ENCODE data around the gene OSBPL9. TPM values are rescaled to one million over a fixed set of nuclear protein-coding genes. Genes with fewer than 3 reads are reported as not detected.

Gene OSBPL9
- total RNA-seq, 1 experiment from 2014 or later = 52.6 TPM

DNA sequence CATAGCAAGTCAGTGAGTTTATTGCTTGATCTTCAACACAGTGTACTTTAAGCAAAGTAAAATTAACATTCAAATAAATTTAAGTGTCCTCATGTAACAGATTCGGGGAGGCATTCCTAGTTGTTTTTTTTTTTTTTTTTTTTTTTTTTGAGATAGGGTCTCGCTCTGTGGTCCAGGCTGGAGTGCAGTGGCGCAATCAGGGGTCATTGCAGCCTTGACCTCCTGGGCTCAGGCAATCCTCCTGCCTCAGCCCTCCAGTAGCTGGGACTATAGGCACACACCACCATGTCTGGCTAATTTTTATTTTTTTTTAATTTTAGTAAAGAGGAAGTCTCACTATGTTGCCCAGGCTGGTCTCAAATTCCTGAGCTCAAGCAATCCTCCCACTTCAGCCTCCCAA is 22.8 kb downstream of the OSBPL9 start:
- CTCF ChIA-PET = no interaction called here
- POLR2A ChIA-PET = no interaction called here
- DNase-seq (ENCODE audit: low read depth, low spot score) (no peak), ATAC-seq (no peak)
- Histone ChIP-seq H3K79me2 (ENCODE audit: insufficient read depth, low read length) (peaks cover 50% of the 10 kb centered on the region), H3K4me2 (ENCODE audit: low read length) (peak overlapping the region; percentile 77), H3K36me3 (ENCODE audit: control insufficient read depth in 1 of 2, insufficient read depth in 2 of 2, low read length in 2 of 2) (no peaks in the 10 kb centered on the region), H2AFZ (ENCODE audit: low read depth, low read length, poor library complexity, severe bottlenecking) (no peak overlapping the region), H3K9ac (ENCODE audit: low read length) (no peak overlapping the region), H3K4me3 (replicated peaks in 1 of 2; ENCODE audit: low read depth in 1 of 2, low read length in 2 of 2) (no peak overlapping the region), H3K9me2 (ENCODE audit: insufficient read depth) (no peaks in the 10 kb centered on the region), H3K9me3 (ENCODE audit: control insufficient read depth in 1 of 2, insufficient read depth in 1 of 2, low read depth in 1 of 2, low read length in 2 of 2) (no peaks in the 10 kb centered on the region), H4K20me1 (ENCODE audit: insufficient read depth) (no peaks in the 10 kb centered on the region), H3K27ac (ENCODE audit: low read depth, low read length) (no peak overlapping the region), H3K27me3 (ENCODE audit: insufficient read depth, low read length) (no peaks in the 10 kb centered on the region), H3K4me1 (ENCODE audit: control insufficient read depth in 1 of 2, insufficient read depth in 2 of 2, low read length in 2 of 2) (peaks cover 56 to 88% of the 10 kb centered on the region in 2 experiments)
- RAD21 ChIA-PET (ENCODE audit: low non-redundant PET in 1 of 2, low total read pairs in 2 of 2, uncharacterized antibody in 2 of 2, unreplicated experiment in 2 of 2) = no interaction called here
- intact Hi-C loops (cut with micrococcal nuclease) = no loop called here
- BruUV-seq (replicated peaks) = no TSS peak
- no peak for TF ChIP-seq RAD21 (IDR thresholded peaks at IDR 0.05; ENCODE audit: low read depth)
- TF ChIP-seq, protein P1, sequence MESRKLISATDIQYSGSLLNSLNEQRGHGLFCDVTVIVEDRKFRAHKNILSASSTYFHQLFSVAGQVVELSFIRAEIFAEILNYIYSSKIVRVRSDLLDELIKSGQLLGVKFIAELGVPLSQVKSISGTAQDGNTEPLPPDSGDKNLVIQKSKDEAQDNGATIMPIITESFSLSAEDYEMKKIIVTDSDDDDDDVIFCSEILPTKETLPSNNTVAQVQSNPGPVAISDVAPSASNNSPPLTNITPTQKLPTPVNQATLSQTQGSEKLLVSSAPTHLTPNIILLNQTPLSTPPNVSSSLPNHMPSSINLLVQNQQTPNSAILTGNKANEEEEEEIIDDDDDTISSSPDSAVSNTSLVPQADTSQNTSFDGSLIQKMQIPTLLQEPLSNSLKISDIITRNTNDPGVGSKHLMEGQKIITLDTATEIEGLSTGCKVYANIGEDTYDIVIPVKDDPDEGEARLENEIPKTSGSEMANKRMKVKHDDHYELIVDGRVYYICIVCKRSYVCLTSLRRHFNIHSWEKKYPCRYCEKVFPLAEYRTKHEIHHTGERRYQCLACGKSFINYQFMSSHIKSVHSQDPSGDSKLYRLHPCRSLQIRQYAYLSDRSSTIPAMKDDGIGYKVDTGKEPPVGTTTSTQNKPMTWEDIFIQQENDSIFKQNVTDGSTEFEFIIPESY (IDR thresholded peaks at IDR 0.05; ENCODE audit: extremely low read depth, insufficient replicate concordance, low read length) = no peak
- TF ChIP-seq, protein P2, sequence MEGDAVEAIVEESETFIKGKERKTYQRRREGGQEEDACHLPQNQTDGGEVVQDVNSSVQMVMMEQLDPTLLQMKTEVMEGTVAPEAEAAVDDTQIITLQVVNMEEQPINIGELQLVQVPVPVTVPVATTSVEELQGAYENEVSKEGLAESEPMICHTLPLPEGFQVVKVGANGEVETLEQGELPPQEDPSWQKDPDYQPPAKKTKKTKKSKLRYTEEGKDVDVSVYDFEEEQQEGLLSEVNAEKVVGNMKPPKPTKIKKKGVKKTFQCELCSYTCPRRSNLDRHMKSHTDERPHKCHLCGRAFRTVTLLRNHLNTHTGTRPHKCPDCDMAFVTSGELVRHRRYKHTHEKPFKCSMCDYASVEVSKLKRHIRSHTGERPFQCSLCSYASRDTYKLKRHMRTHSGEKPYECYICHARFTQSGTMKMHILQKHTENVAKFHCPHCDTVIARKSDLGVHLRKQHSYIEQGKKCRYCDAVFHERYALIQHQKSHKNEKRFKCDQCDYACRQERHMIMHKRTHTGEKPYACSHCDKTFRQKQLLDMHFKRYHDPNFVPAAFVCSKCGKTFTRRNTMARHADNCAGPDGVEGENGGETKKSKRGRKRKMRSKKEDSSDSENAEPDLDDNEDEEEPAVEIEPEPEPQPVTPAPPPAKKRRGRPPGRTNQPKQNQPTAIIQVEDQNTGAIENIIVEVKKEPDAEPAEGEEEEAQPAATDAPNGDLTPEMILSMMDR (IDR thresholded peaks at IDR 0.05 in 2 of 3, conservative IDR thresholded peaks at IDR 0.05 in 1 of 3; ENCODE audit: borderline replicate concordance in 1 of 3, insufficient read depth in 1 of 3, low read depth in 2 of 3, low read length in 2 of 3) = no peak
- TF ChIP-seq SRF (IDR thresholded peaks at IDR 0.05; ENCODE audit: low read depth) = no peak

DNA sequence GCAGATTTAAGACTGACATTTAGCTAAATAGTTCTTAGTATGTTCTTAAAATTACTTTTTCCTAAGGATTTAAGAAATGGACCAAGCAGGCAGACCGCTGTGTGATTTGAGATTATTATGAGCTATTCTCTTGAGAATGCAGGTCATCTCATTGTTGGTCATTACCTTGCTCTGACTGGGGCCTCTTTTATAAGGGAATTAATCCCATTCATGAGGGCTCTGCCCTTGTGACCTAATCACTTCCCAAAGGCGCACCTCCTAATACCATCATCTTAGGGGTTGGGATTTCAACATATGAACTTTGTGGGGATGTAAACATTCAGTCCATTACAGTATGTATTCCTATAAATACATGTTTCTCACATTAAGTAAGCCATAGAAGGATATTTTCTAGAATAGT is 24.2 kb downstream of the OSBPL9 start:
- Histone ChIP-seq H3K27ac (ENCODE audit: low read depth, low read length) (no peak overlapping the region), H3K9ac (ENCODE audit: low read length) (no peak overlapping the region), H3K9me2 (ENCODE audit: insufficient read depth) (no peaks in the 10 kb centered on the region), H3K4me2 (ENCODE audit: low read length) (no peak overlapping the region), H3K4me1 (ENCODE audit: control insufficient read depth in 1 of 2, insufficient read depth in 2 of 2, low read length in 2 of 2) (peaks cover 46 to 84% of the 10 kb centered on the region in 2 experiments), H2AFZ (ENCODE audit: low read depth, low read length, poor library complexity, severe bottlenecking) (no peak overlapping the region), H4K20me1 (ENCODE audit: insufficient read depth) (no peaks in the 10 kb centered on the region), H3K27me3 (ENCODE audit: insufficient read depth, low read length) (no peaks in the 10 kb centered on the region), H3K9me3 (ENCODE audit: control insufficient read depth in 1 of 2, insufficient read depth in 1 of 2, low read depth in 1 of 2, low read length in 2 of 2) (no peaks in the 10 kb centered on the region), H3K36me3 (ENCODE audit: control insufficient read depth in 1 of 2, insufficient read depth in 2 of 2, low read length in 2 of 2) (no peaks in the 10 kb centered on the region), H3K4me3 (replicated peaks in 1 of 2; ENCODE audit: low read depth in 1 of 2, low read length in 2 of 2) (no peak overlapping the region), H3K79me2 (ENCODE audit: insufficient read depth, low read length) (peaks cover 53% of the 10 kb centered on the region)
- intact Hi-C loops (cut with micrococcal nuclease) = no loop called here
- DNase-seq (ENCODE audit: low read depth, low spot score) (no peak), ATAC-seq (no peak)
- no TSS peak for BruUV-seq (replicated peaks)
- ChIA-PET RAD21 (ENCODE audit: low non-redundant PET in 1 of 2, low total read pairs in 2 of 2, uncharacterized antibody in 2 of 2, unreplicated experiment in 2 of 2) (no interaction called here), POLR2A (no interaction called here), CTCF (no interaction called here)
- TF ChIP-seq ELF1 (IDR thresholded peaks at IDR 0.05; ENCODE audit: borderline replicate concordance, low read depth) (no peak), CBX3 (IDR thresholded peaks at IDR 0.05; ENCODE audit: low read depth) (no peak), POLR2AphosphoS5 (IDR thresholded peaks at IDR 0.05; ENCODE audit: low read depth, low read length) (no peak), JUND (IDR thresholded peaks at IDR 0.05) (no peak), SIN3A (IDR thresholded peaks at IDR 0.05; ENCODE audit: low read depth) (no peak), TCF7L2 (IDR thresholded peaks at IDR 0.05; ENCODE audit: borderline replicate concordance, extremely low read depth, insufficient read depth, insufficient read length) (no peak), EZH2 (IDR thresholded peaks at IDR 0.05) (no peak), ZNF274 (IDR thresholded peaks at IDR 0.05; ENCODE audit: low read depth, low read length) (no peak), ZFX (IDR thresholded peaks at IDR 0.05) (no peak)
- TF ChIP-seq, protein P3, sequence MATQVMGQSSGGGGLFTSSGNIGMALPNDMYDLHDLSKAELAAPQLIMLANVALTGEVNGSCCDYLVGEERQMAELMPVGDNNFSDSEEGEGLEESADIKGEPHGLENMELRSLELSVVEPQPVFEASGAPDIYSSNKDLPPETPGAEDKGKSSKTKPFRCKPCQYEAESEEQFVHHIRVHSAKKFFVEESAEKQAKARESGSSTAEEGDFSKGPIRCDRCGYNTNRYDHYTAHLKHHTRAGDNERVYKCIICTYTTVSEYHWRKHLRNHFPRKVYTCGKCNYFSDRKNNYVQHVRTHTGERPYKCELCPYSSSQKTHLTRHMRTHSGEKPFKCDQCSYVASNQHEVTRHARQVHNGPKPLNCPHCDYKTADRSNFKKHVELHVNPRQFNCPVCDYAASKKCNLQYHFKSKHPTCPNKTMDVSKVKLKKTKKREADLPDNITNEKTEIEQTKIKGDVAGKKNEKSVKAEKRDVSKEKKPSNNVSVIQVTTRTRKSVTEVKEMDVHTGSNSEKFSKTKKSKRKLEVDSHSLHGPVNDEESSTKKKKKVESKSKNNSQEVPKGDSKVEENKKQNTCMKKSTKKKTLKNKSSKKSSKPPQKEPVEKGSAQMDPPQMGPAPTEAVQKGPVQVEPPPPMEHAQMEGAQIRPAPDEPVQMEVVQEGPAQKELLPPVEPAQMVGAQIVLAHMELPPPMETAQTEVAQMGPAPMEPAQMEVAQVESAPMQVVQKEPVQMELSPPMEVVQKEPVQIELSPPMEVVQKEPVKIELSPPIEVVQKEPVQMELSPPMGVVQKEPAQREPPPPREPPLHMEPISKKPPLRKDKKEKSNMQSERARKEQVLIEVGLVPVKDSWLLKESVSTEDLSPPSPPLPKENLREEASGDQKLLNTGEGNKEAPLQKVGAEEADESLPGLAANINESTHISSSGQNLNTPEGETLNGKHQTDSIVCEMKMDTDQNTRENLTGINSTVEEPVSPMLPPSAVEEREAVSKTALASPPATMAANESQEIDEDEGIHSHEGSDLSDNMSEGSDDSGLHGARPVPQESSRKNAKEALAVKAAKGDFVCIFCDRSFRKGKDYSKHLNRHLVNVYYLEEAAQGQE (IDR thresholded peaks at IDR 0.05; ENCODE audit: low read depth) = no peak
